Measurements from ENCODE around the gene DOCK6.

Gene DOCK6

GRCh38 chr19:11200931-11201330 is 61.4 kb downstream of the DOCK6 start:
- TF ChIP-seq CTCF (IDR thresholded peaks at IDR 0.05; ENCODE audit: low read depth, low read length), result no peak
- no peak overlapping the region for H3K4me3 ChIP-seq (ENCODE audit: low read depth, low read length)

- no peak overlapping the region for H3K4me3 ChIP-seq (ENCODE audit: low read depth, low read length)
- TF ChIP-seq CTCF (IDR thresholded peaks at IDR 0.05; ENCODE audit: low read depth, low read length), result no peak
Measured at GRCh38 chr19:11200015-11200574, 62.2 kb downstream of the DOCK6 start.

GRCh38 chr19:11199517-11199916 is 62.8 kb downstream of the DOCK6 start:
- no peak for TF ChIP-seq CTCF (IDR thresholded peaks at IDR 0.05; ENCODE audit: low read depth, low read length)

GRCh38 chr19:11198769-11199424 is 63.4 kb downstream of the DOCK6 start:
- TF ChIP-seq CTCF (IDR thresholded peaks at IDR 0.05; ENCODE audit: low read depth, low read length), result no peak
- H3K4me3 ChIP-seq (ENCODE audit: low read depth, low read length), result no peak overlapping the region

More at GRCh38 chr19:11199517-11199916, 62.8 kb downstream of the DOCK6 start:
- H3K4me3 ChIP-seq (ENCODE audit: low read depth, low read length), result no peak overlapping the region

- H3K4me3 ChIP-seq (ENCODE audit: low read depth, low read length), result peak overlapping the region; percentile 88; the same call in 1 of the 2 replicates
- no peak for TF ChIP-seq CTCF (IDR thresholded peaks at IDR 0.05; ENCODE audit: low read depth, low read length)
Measured at GRCh38 chr19:11198175-11198534, 64.2 kb downstream of the DOCK6 start.

GRCh38 chr19:11197291-11198174 is 64.8 kb downstream of the DOCK6 start, which contains the start of gene KANK2:
Gene KANK2, minus strand, starts transcription at chr19:11197545. Its CDS starts 3,034 bp downstream, at chr19:11194511.
- no peak for TF ChIP-seq CTCF (IDR thresholded peaks at IDR 0.05; ENCODE audit: low read depth, low read length)
- H3K4me3 ChIP-seq (ENCODE audit: low read depth, low read length), result peak within 1 kb of the TSS; percentile 88
